ENCODE results near the gene ANKEF1. TPM values are rescaled to one million over a fixed set of nuclear protein-coding genes. Genes with fewer than 3 reads are reported as not detected.

The ANKEF1 gene
- total and polyA plus RNA-seq, 9 donors: 1.1 to 6.9 (median 3.6) TPM

DNA sequence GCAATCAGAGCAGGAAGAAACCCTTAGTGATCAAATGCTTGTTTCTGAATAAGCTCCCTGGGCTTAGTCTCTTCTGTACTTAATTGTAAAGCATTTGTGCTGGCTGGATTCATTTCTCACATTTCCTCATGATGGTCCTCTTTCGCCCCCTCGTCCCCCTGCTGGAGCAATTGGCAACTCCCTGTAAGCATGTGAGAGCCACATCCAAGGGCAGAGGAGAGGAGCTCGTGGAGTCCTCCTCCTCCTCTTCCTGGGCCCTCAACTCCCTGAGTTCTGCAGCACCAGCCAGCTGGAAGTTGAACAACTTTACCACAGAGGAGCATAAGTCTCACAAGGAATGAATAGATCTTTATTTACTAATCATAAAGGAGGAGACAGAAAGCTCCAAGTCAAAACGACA is 12.6 kb downstream of the ANKEF1 start:
- H3K4me3 ChIP-seq: no peak overlapping the region
- H3K27ac ChIP-seq: no peak overlapping the region
- TF ChIP-seq POLR2A (IDR thresholded peaks at IDR 0.05) (no peak), EP300 (IDR thresholded peaks at IDR 0.05) (no peak)
- TF ChIP-seq, protein P1, sequence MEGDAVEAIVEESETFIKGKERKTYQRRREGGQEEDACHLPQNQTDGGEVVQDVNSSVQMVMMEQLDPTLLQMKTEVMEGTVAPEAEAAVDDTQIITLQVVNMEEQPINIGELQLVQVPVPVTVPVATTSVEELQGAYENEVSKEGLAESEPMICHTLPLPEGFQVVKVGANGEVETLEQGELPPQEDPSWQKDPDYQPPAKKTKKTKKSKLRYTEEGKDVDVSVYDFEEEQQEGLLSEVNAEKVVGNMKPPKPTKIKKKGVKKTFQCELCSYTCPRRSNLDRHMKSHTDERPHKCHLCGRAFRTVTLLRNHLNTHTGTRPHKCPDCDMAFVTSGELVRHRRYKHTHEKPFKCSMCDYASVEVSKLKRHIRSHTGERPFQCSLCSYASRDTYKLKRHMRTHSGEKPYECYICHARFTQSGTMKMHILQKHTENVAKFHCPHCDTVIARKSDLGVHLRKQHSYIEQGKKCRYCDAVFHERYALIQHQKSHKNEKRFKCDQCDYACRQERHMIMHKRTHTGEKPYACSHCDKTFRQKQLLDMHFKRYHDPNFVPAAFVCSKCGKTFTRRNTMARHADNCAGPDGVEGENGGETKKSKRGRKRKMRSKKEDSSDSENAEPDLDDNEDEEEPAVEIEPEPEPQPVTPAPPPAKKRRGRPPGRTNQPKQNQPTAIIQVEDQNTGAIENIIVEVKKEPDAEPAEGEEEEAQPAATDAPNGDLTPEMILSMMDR (IDR thresholded peaks at IDR 0.05): no peak
- H3K36me3 ChIP-seq: no peaks in the 10 kb centered on the region
- 6 to 27% (median 11%) methylated on average over 4 of the region's 4 CpGs for WGBS, 3 donors
- DNase-seq: no peak
- H3K27me3 ChIP-seq: no peaks in the 10 kb centered on the region
- no peaks in the 10 kb centered on the region for H3K4me1 ChIP-seq (ENCODE audit: insufficient read depth)
- intact Hi-C loops (cut with DNase I): no loop called here
- H3K9me3 ChIP-seq: no peaks in the 10 kb centered on the region

- no peak for DNase-seq
- no peaks in the 10 kb centered on the region for H3K27me3 ChIP-seq
- no peak overlapping the region for H3K4me3 ChIP-seq
- TF ChIP-seq EP300 (IDR thresholded peaks at IDR 0.05): no peak
- TF ChIP-seq POLR2A (IDR thresholded peaks at IDR 0.05): no peak
- TF ChIP-seq, protein P1 (IDR thresholded peaks at IDR 0.05): no peak
- WGBS, 3 donors: 42 to 94% (median 94%) methylated on average over 1 of the region's 1 CpG
- no peak overlapping the region for H3K27ac ChIP-seq
- H3K9me3 ChIP-seq: no peaks in the 10 kb centered on the region
- no peaks in the 10 kb centered on the region for H3K4me1 ChIP-seq (ENCODE audit: insufficient read depth)
- intact Hi-C loops (cut with DNase I): loop anchor here in 1 of 4 donors (10.0 kb wide), 1 partner anchor 834 kb away; no protein-coding TSS in a partner anchor
- no peaks in the 10 kb centered on the region for H3K36me3 ChIP-seq
Measured at GRCh38 chr20:10051185-10051584, 16.4 kb downstream of the ANKEF1 start.

GRCh38 chr20:10059006-10059405 is 24.2 kb downstream of the ANKEF1 start:
- TF ChIP-seq EP300 (IDR thresholded peaks at IDR 0.05) (no peak), POLR2A (IDR thresholded peaks at IDR 0.05) (no peak)
- TF ChIP-seq, protein P1 (IDR thresholded peaks at IDR 0.05): no peak
- Histone ChIP-seq H3K4me3 (no peak overlapping the region), H3K36me3 (no peaks in the 10 kb centered on the region), H3K27ac (no peak overlapping the region), H3K9me3 (no peaks in the 10 kb centered on the region), H3K4me1 (ENCODE audit: insufficient read depth) (no peaks in the 10 kb centered on the region), H3K27me3 (no peaks in the 10 kb centered on the region)
- intact Hi-C loops (cut with DNase I): loop anchor here in 1 of 4 donors (10.0 kb wide), 1 partner anchor 826 kb away; no protein-coding TSS in a partner anchor
- WGBS, 3 donors: 44 to 73% (median 53%) methylated on average over 2 of the region's 2 CpGs
- DNase-seq: no peak

- Histone ChIP-seq H3K4me1 (ENCODE audit: insufficient read depth) (no peaks in the 10 kb centered on the region), H3K9me3 (no peaks in the 10 kb centered on the region), H3K36me3 (no peaks in the 10 kb centered on the region), H3K4me3 (no peak overlapping the region), H3K27ac (no peak overlapping the region), H3K27me3 (no peaks in the 10 kb centered on the region)
- intact Hi-C loops (cut with DNase I): no loop called here
- TF ChIP-seq EP300 (IDR thresholded peaks at IDR 0.05) (no peak), POLR2A (IDR thresholded peaks at IDR 0.05) (no peak)
- TF ChIP-seq, protein P1 (IDR thresholded peaks at IDR 0.05): no peak
- DNase-seq: no peak
- WGBS, 3 donors: 61 to 78% (median 63%) methylated on average over 8 of the region's 8 CpGs
Measured at GRCh38 chr20:10060226-10060625, 25.4 kb downstream of the ANKEF1 start.
